PC-3 (cell line): ENCODE measurements around the gene EXOC7. TPM values are rescaled to one million over a fixed set of nuclear protein-coding genes. Genes with fewer than 3 reads are reported as not detected.

Source experiments
- ATAC-seq: fragments of 200-7000 bp; cut with Tn5 transposase; 2 replicates; pipeline ENCODE4 v1.9.1; 2020; ENCODE audit warnings: mild to moderate bottlenecking, moderate library complexity
- BruUV-seq: library from RNA; stranded (reverse); fragments of 400-500 nt; replicated peaks from 2 replicates; lab custom pipeline; 2021; lab: Mats Ljungman, UMichigan
- CTCF ChIA-PET: fragments of 300-600 bp; sonication (Branson Sonifier 250); formaldehyde crosslinking; loops from one replicate; lab custom pipeline; 2022; ENCODE audit warnings: antibody characterized with exemption; lab: Charles Lee
- POLR2A ChIA-PET: fragments of 300-600 bp; sonication (Branson Sonifier 250); formaldehyde crosslinking; loops from one replicate; lab custom pipeline; 2022; ENCODE audit warnings: antibody characterized with exemption; ENCODE audit not compliant: unreplicated experiment; lab: Charles Lee
- DNase-seq: peaks from one replicate; pipeline ENCODE4 v3.0.0-alpha.2; 2015
- H2AFZ ChIP-seq: fragments of 300-600 bp; sonication (generic); 2 replicates; pipeline ENCODE4 v1.6.0; 2016; ENCODE audit warnings: antibody characterized with exemption, low read length
- H3F3A ChIP-seq: fragments of 300-600 bp; sonication (generic); one replicate; pipeline ENCODE4 v1.6.0; 2017; ENCODE audit warnings: antibody characterized with exemption, low read length, control low read depth, mild to moderate bottlenecking; ENCODE audit not compliant: unreplicated experiment
- H3K27ac ChIP-seq: fragments of 300-600 bp; sonication (generic); 2 replicates; pipeline ENCODE4 v1.5.1; 2016; ENCODE audit warnings: mild to moderate bottlenecking, low read length
- H3K27me3 ChIP-seq: fragments of 300-600 bp; sonication (generic); 2 replicates; pipeline ENCODE4 v1.6.1; 2016; ENCODE audit warnings: low read length, mixed read lengths
- H3K36me3 ChIP-seq: fragments of 300-600 bp; sonication (generic); 2 replicates; pipeline ENCODE4 v1.6.1; 2016; ENCODE audit warnings: low read depth, mixed run types, low read length, mixed read lengths
- H3K4me1 ChIP-seq: fragments of 300-600 bp; sonication (generic); 2 replicates; pipeline ENCODE4 v1.5.1; 2016; ENCODE audit warnings: low read length; ENCODE audit not compliant: insufficient read depth
- H3K4me2 ChIP-seq: fragments of 300-600 bp; sonication (generic); 2 replicates; pipeline ENCODE4 v1.6.0; 2016; ENCODE audit warnings: low read length
- H3K4me3 ChIP-seq: fragments of 300-600 bp; sonication (generic); 2 replicates; pipeline ENCODE4 v1.5.1; 2016; ENCODE audit warnings: mild to moderate bottlenecking, low read length, mixed read lengths
- H3K79me2 ChIP-seq: fragments of 300-600 bp; sonication (generic); 2 replicates; pipeline ENCODE4 v1.6.1; 2017; ENCODE audit warnings: low read length, mixed read lengths
- H3K9ac ChIP-seq: fragments of 300-600 bp; sonication (generic); 2 replicates; pipeline ENCODE4 v1.6.0; 2016; ENCODE audit warnings: mild to moderate bottlenecking, low read length
- H3K9me2 ChIP-seq: fragments of 300-600 bp; sonication (generic); replicated peaks from 2 replicates; pipeline ENCODE4 v1.6.1; 2016; ENCODE audit warnings: mixed run types, low read length, mixed read lengths
- H3K9me3 ChIP-seq: fragments of 300-600 bp; sonication (generic); 2 replicates; pipeline ENCODE4 v1.6.1; 2016; ENCODE audit warnings: low read length, mixed read lengths
- H4K20me1 ChIP-seq: fragments of 300-600 bp; sonication (generic); 2 replicates; pipeline ENCODE4 v1.6.1; 2016; ENCODE audit warnings: low read length, mixed read lengths
- EZH2 ChIP-seq: fragments of 300-600 bp; sonication (generic); IDR thresholded peaks from one replicate; pipeline ENCODE4 v1.6.1; 2017; ENCODE audit warnings: antibody characterized with exemption, mild to moderate bottlenecking, low read length; ENCODE audit not compliant: unreplicated experiment
- EZH2phosphoT487 ChIP-seq: fragments of 300-600 bp; sonication (generic); IDR thresholded peaks from 2 replicates; pipeline ENCODE4 v1.6.1; 2018; ENCODE audit warnings: mild to moderate bottlenecking, antibody characterized with exemption, low read length, borderline replicate concordance
- intact Hi-C: fragments of 100-400 bp; cut with micrococcal nuclease; formaldehyde crosslinking; loops from 2 replicates; pipeline ENCODE4 v1.9.0; 2023
- total RNA-seq: library from RNA; depleted of rRNA; stranded (reverse); fragments of >200 nt; gene quantifications from 2 replicates; pipeline ENCODE4 v1.2.3, GENCODE V29; 2014
- TF ChIP-seq, protein P1 (sequence below): fragments of 300-600 bp; sonication (generic); conservative IDR thresholded peaks from 2 replicates; pipeline ENCODE4 v1.5.1; 2017; ENCODE audit warnings: antibody characterized with exemption, low read depth, mild to moderate bottlenecking, low read length

Gene EXOC7
- total RNA-seq, 1 experiment from 2014 or later: 153 TPM

DNA sequence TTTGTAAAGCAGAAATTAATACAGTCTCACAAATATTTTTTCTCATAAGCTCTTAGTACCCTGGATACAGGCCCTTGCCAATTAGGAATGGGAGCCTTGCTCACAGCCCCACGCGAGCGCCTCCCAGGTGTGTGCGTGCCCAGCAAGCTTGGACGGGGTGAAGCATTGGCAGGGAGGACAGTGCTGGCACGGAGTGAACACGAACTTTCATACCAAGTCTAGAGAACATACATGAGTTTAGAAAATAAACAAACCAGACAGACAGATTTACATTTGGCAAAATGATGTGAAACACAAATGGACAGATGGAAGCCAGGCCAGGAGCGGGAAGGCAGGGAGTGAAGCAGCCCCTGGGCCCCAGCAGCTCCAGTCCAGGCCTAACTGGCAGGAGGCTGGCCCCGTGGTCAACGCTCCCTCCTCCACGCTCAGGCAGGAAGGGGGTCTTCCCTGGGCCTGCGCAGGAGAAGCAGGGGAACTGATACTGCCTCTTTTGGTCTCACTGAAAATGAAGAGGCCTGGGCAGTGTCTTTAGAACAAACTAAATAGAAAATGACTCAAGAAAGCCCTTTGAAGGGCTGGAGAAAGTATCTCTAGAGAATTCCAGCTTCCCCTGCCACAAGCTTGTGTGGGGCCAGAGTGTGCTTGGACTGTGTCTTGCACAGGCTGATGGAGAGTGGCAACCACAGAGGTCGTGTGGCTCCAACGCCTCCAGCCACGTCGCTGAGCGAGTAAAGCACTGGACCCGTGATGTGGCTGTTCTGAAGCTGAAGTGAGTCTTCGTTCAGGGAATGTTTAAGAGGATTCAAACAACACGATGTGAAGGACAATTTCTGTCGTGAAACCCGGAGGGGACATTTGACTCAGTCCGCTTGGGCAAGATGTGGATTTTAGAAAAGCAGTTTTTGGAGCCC, 47.4 kb upstream of the EXOC7 start:
- Histone ChIP-seq H3K9me2 (no peaks in the 10 kb centered on the region), H3K79me2 (no peaks in the 10 kb centered on the region), H3K36me3 (no peaks in the 10 kb centered on the region), H2AFZ (no peak overlapping the region), H3K4me1 (0 out of 2 replicates have a peak, but pooled peaks cover 2% of the 10 kb centered on the region), H3F3A (no peaks in the 10 kb centered on the region), H3K27me3 (no peaks in the 10 kb centered on the region), H3K27ac (no peak overlapping the region), H3K4me2 (no peak overlapping the region), H3K9me3 (no peaks in the 10 kb centered on the region), H3K9ac (no peak overlapping the region), H4K20me1 (no peaks in the 10 kb centered on the region), H3K4me3 (no peak overlapping the region)
- DNase-seq (no peak), ATAC-seq (no peak)
- intact Hi-C loops: no loop called here
- POLR2A ChIA-PET: no interaction called here
- CTCF ChIA-PET: no interaction called here
- TF ChIP-seq, protein P1, sequence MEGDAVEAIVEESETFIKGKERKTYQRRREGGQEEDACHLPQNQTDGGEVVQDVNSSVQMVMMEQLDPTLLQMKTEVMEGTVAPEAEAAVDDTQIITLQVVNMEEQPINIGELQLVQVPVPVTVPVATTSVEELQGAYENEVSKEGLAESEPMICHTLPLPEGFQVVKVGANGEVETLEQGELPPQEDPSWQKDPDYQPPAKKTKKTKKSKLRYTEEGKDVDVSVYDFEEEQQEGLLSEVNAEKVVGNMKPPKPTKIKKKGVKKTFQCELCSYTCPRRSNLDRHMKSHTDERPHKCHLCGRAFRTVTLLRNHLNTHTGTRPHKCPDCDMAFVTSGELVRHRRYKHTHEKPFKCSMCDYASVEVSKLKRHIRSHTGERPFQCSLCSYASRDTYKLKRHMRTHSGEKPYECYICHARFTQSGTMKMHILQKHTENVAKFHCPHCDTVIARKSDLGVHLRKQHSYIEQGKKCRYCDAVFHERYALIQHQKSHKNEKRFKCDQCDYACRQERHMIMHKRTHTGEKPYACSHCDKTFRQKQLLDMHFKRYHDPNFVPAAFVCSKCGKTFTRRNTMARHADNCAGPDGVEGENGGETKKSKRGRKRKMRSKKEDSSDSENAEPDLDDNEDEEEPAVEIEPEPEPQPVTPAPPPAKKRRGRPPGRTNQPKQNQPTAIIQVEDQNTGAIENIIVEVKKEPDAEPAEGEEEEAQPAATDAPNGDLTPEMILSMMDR: no peak
- no peak for TF ChIP-seq EZH2phosphoT487
- no peak for TF ChIP-seq EZH2
- no TSS peak for BruUV-seq

DNA sequence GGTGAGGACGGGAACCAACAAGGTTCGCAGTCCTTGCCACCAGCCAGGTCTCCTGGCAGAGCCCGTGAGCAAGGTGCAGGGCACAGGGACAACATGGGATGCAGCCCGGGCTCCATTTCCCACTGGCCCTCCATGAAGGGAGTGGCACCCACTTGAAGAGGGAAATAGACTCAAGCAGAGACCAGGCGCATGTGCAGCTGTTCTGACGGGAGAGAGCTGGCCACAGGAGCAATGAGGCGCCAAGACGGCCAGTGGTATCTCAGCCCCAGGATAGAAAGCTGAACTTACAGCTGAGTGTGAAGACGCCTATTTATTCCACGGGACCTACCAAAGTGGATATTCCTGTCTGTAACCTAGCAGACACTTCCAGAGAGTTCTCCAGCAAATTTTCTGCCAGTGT, 45.6 kb upstream of the EXOC7 start:
- H3F3A ChIP-seq: no peaks in the 10 kb centered on the region
- POLR2A ChIA-PET: no interaction called here
- no peak for ATAC-seq

More for the DNA sequence above, 45.6 kb upstream of the EXOC7 start:
- Histone ChIP-seq H3K9ac (no peak overlapping the region), H4K20me1 (no peaks in the 10 kb centered on the region), H3K4me2 (no peak overlapping the region), H3K79me2 (no peaks in the 10 kb centered on the region), H2AFZ (no peak overlapping the region), H3K9me3 (no peaks in the 10 kb centered on the region), H3K27ac (no peak overlapping the region), H3K9me2 (no peaks in the 10 kb centered on the region), H3K36me3 (no peaks in the 10 kb centered on the region), H3K4me1 (0 out of 2 replicates have a peak, but pooled peaks cover 5% of the 10 kb centered on the region), H3K4me3 (no peak overlapping the region), H3K27me3 (no peaks in the 10 kb centered on the region)
- TF ChIP-seq EZH2phosphoT487: no peak
- no peak for TF ChIP-seq EZH2
- TF ChIP-seq, protein P1: no peak
- BruUV-seq: no TSS peak
- CTCF ChIA-PET: interaction anchor here (0.6 kb wide), 1 partner anchor 40 kb away, joined by 10 read pairs; no protein-coding TSS in a partner anchor
- intact Hi-C loops: no loop called here
- no peak for DNase-seq
